A549 (cell line): ENCODE data around the gene P3H1. TPM values are rescaled to one million over a fixed set of nuclear protein-coding genes. Genes with fewer than 3 reads are reported as not detected.
A peak's percentile ranks its signal among the peaks of the same experiment; 100 is the strongest.

Source experiments
- ATAC-seq, 2 experiments: fragments of 200-7000 bp in 1 of 2; fragments of >200 bp in 1 of 2; cut with Nextera tagmentation in 1 of 2; cut with Tn5 transposase in 1 of 2; 3 replicates each; pipeline versions ENCODE4 v1.8.0 to v1.9.1; 2018 to 2020; ENCODE audit warnings: mild to moderate bottlenecking in 1 of 2, moderate library complexity in 1 of 2
- CTCF ChIA-PET: fragments of 300-600 bp; sonication (Branson Sonifier 250); formaldehyde crosslinking; extraction: SDS; loops from one replicate; lab custom pipeline; 2021; ENCODE audit warnings: antibody characterized with exemption, inconsistent platforms; lab: Yijun Ruan, JAX
- POLR2A ChIA-PET: fragments of 350-600 bp; formaldehyde crosslinking; extraction: SDS; loops from one replicate; lab custom pipeline; 2021; ENCODE audit warnings: antibody characterized with exemption, inconsistent platforms; lab: Yijun Ruan, JAX
- DNase-seq, 2 experiments: peaks; one replicate each; pipeline versions ENCODE4 v3.0.0 to v3.0.0-alpha.2; 2011 to 2016; ENCODE audit warnings: low read depth in 1 of 2, low spot score in 1 of 2
- FAIRE-seq: peaks from 2 replicates; lab custom pipeline; 2011; peaks lifted over from hg19 to GRCh38; lab: Jason Lieb, UNC
- H3K27ac ChIP-seq, 2 experiments: fragments of >200 bp; sonication (Bioruptor Twin); formaldehyde crosslinking; 3 replicates each; pipeline ENCODE4 v1.5.1; 2016 to 2017
- H3K4me1 ChIP-seq: fragments of >200 bp; sonication (Bioruptor Twin); formaldehyde crosslinking; 3 replicates; pipeline ENCODE4 v1.6.1; 2016
- H3K4me2 ChIP-seq: fragments of >200 bp; sonication (Bioruptor Twin); formaldehyde crosslinking; 3 replicates; pipeline ENCODE4 v1.6.1; 2016
- H3K4me3 ChIP-seq: fragments of >200 bp; sonication (Bioruptor Twin); formaldehyde crosslinking; 3 replicates; pipeline ENCODE4 v1.5.1; 2016
- H3K9me3 ChIP-seq: fragments of >200 bp; sonication (Bioruptor Twin); formaldehyde crosslinking; 3 replicates; pipeline ENCODE4 v1.6.1; 2016
- BCL3 ChIP-seq: fragments of >200 bp; sonication (Bioruptor Twin); formaldehyde crosslinking; IDR thresholded peaks from 3 replicates; pipeline ENCODE4 v1.6.1; 2016
- CTCF ChIP-seq: fragments of >200 bp; sonication (Bioruptor Twin); formaldehyde crosslinking; IDR thresholded peaks from 3 replicates; pipeline ENCODE4 v1.5.1; 2016
- EHF ChIP-seq: fragments of 250-450 bp; sonication (Bioruptor Pico); IDR thresholded peaks from 2 replicates; pipeline ENCODE4 v1.5.0; 2020; ENCODE audit warnings: mild to moderate bottlenecking
- FOSB ChIP-seq: fragments of 250-450 bp; sonication (Bioruptor Pico); IDR thresholded peaks from 2 replicates; pipeline ENCODE4 v1.5.0; 2020; ENCODE audit warnings: mild to moderate bottlenecking, moderate library complexity
- FOSL2 ChIP-seq, 2 experiments: fragments of 450-650 bp in 1 of 2; fragments of >200 bp in 1 of 2; sonication (Bioruptor Twin) in 1 of 2; formaldehyde crosslinking; IDR thresholded peaks; 2 replicates each; pipeline versions ENCODE4 v1.5.0 to v1.6.1; 2016 to 2020; ENCODE audit warnings: mild to moderate bottlenecking in 1 of 2, moderate library complexity in 1 of 2
- GATA3 ChIP-seq: IDR thresholded peaks from 2 replicates; pipeline ENCODE4 v1.6.1; 2012; ENCODE audit warnings: borderline replicate concordance
- HES2 ChIP-seq: fragments of >200 bp; sonication (Bioruptor Twin); formaldehyde crosslinking; IDR thresholded peaks from 2 replicates; pipeline ENCODE4 v1.6.1; 2016
- HMGXB4 ChIP-seq: fragments of 250-450 bp; sonication (Bioruptor Pico); IDR thresholded peaks from 2 replicates; pipeline ENCODE4 v1.5.0; 2021; ENCODE audit warnings: mild to moderate bottlenecking, moderate library complexity, borderline replicate concordance
- JUN ChIP-seq, 2 experiments: fragments of >200 bp; sonication (Bioruptor Twin); formaldehyde crosslinking; IDR thresholded peaks; 2 replicates in 1 of 2; 3 replicates in 1 of 2; pipeline ENCODE4 v1.6.1; 2016 to 2017
- NFE2L2 ChIP-seq: fragments of 150-350 bp; conservative IDR thresholded peaks from 2 replicates; pipeline ENCODE4 v1.6.1; 2014; ENCODE audit warnings: low read length
- PBX3 ChIP-seq: IDR thresholded peaks from 2 replicates; pipeline ENCODE4 v1.6.1; 2012
- PHF8 ChIP-seq: fragments of 200-600 bp; sonication (generic); IDR thresholded peaks from 2 replicates; pipeline ENCODE4 v1.6.1; 2016; ENCODE audit warnings: low read depth, mild to moderate bottlenecking, antibody characterized with exemption, moderate library complexity, borderline replicate concordance
- RAD21 ChIP-seq, 2 experiments: fragments of >200 bp in 1 of 2; sonication (Bioruptor Twin) in 1 of 2; formaldehyde crosslinking in 1 of 2; IDR thresholded peaks in 1 of 2; conservative IDR thresholded peaks in 1 of 2; 2 replicates in 1 of 2; 3 replicates in 1 of 2; pipeline ENCODE4 v1.6.1; 2012 to 2018; ENCODE audit warnings: inconsistent platforms in 1 of 2
- RCOR1 ChIP-seq: fragments of 150-350 bp; IDR thresholded peaks from 2 replicates; pipeline ENCODE4 v1.6.1; 2014; ENCODE audit warnings: antibody characterized with exemption, low read length, low read depth
- RNF2 ChIP-seq: fragments of 200-600 bp; sonication (generic); IDR thresholded peaks from 2 replicates; pipeline ENCODE4 v1.6.1; 2016; ENCODE audit warnings: low read depth, mild to moderate bottlenecking, antibody characterized with exemption, moderate library complexity, borderline replicate concordance
- SMC3 ChIP-seq: fragments of >200 bp; sonication (Bioruptor Twin); formaldehyde crosslinking; IDR thresholded peaks from 3 replicates; pipeline ENCODE4 v1.6.1; 2018; ENCODE audit warnings: inconsistent platforms
- SREBF2 ChIP-seq: fragments of 450-650 bp; IDR thresholded peaks from 2 replicates; pipeline ENCODE4 v1.6.1; 2014; ENCODE audit warnings: mild to moderate bottlenecking, moderate library complexity
- WGBS: methylation state at CpG from one replicate; pipeline ENCODE4 v1.1.6; 2017; ENCODE audit errors: missing lambda C conversion rate; 5-methylcytosine and 5-hydroxymethylcytosine counted together
- polyA plus RNA-seq, 4 experiments: library from polyadenylated mRNA; depleted of rRNA in 3 of 4; stranded (reverse); fragments of >200 nt; fragmentation: RNase III in 1 of 4; extraction: RNeasy Plus Mini Kit Qiagen cat#74134 plus additional on column Dnase treatment in 1 of 4; gene quantifications; 2 replicates in 3 of 4; 3 replicates in 1 of 4; pipeline ENCODE4 v1.2.3, GENCODE V29; 2011 to 2017

The P3H1 gene
- polyA plus RNA-seq, 2 of the 4 experiments (the other 2 are of a cell fraction), result 27.3 to 30.3 TPM

GRCh38 chr1:42777852-42778251 is 11.0 kb upstream of the P3H1 start:
- ATAC-seq (peak; percentile 81 to 83; a peak in 5 of 6 replicates), FAIRE-seq (no peak), DNase-seq (peak; percentile 43 to 60)
- Histone ChIP-seq H3K4me3 (no peak overlapping the region), H3K9me3 (no peaks in the 10 kb centered on the region), H3K27ac (no peak overlapping the region), H3K4me1 (no peaks in the 10 kb centered on the region), H3K4me2 (no peak overlapping the region)
- POLR2A ChIA-PET, result interaction anchor here (1.6 kb wide), 1 partner anchor 11 kb away, joined by 4 read pairs; the partner anchor contains the start of genes C1orf50 and P3H1
- TF ChIP-seq FOSL2 (IDR thresholded peaks at IDR 0.05), result no peak
- TF ChIP-seq FOSL2 (CRISPR knock-in tag; IDR thresholded peaks at IDR 0.05), result no peak
- TF ChIP-seq SREBF2, result no peak
- no peak for TF ChIP-seq RNF2
- TF ChIP-seq SMC3, result peak; percentile 64
- TF ChIP-seq HES2, result no peak
- no peak for TF ChIP-seq PBX3
- TF ChIP-seq CTCF, result peak; percentile 61
- TF ChIP-seq RAD21 (conservative IDR thresholded peaks at IDR 0.05 in 1 of 2, IDR thresholded peaks at IDR 0.05 in 1 of 2), result peak; percentile 74 to 82
- TF ChIP-seq GATA3, result no peak
- CTCF ChIA-PET, result interaction anchor here (0.7 to 6.3 kb wide), 20 partner anchors 9 to 307 kb away, joined by 3 to 79 read pairs (median 4); partner anchors contain the start of genes C1orf50, ERMAP, P3H1 and SVBP

GRCh38 chr1:42776502-42776901 is 9.7 kb upstream of the P3H1 start:
- ChIA-PET POLR2A (interaction anchor here (0.6 to 1.6 kb wide), 2 partner anchors 10 to 158 kb away, joined by 4 to 6 read pairs; partner anchors contain the start of genes C1orf50 and P3H1), CTCF (interaction anchor here (0.8 to 6.3 kb wide), 7 partner anchors 12 to 297 kb away, joined by 3 to 79 read pairs (median 5); no protein-coding TSS in a partner anchor)
- H3K27ac ChIP-seq, result no peak overlapping the region
- H3K4me3 ChIP-seq, result no peak overlapping the region
- 93% methylated on average over 6 of the region's 6 CpGs for WGBS
- FAIRE-seq (no peak), DNase-seq (no peak), ATAC-seq (no peak)
- H3K4me1 ChIP-seq, result no peaks in the 10 kb centered on the region
- no peaks in the 10 kb centered on the region for H3K9me3 ChIP-seq
- TF ChIP-seq PHF8 (no peak), JUN (IDR thresholded peaks at IDR 0.05) (no peak), FOSB (CRISPR knock-in tag) (no peak), EHF (CRISPR knock-in tag) (no peak), HMGXB4 (no peak), PBX3 (no peak), RAD21 (conservative IDR thresholded peaks at IDR 0.05 in 1 of 2, IDR thresholded peaks at IDR 0.05 in 1 of 2) (no peak), RNF2 (no peak), BCL3 (no peak), RCOR1 (no peak), NFE2L2 (no peak)
- H3K4me2 ChIP-seq, result no peak overlapping the region
